HEK293 (cell line): ENCODE results near the gene STT3A.

Experiments
- CTCF ChIA-PET: fragments of 350-600 bp; formaldehyde crosslinking; extraction: SDS; loops from one replicate; lab custom pipeline; 2021; ENCODE audit warnings: antibody characterized with exemption; lab: Yijun Ruan, JAX
- POLR2A ChIA-PET: fragments of 300-600 bp; formaldehyde crosslinking; extraction: SDS; loops from one replicate; lab custom pipeline; 2020; ENCODE audit warnings: antibody characterized with exemption, inconsistent platforms; lab: Yijun Ruan, JAX
- H3K27ac ChIP-seq: fragments of 200-500 bp; sonication (Bioruptor generic); 2 replicates; pipeline ENCODE4 v1.5.1; 2014; ENCODE audit warnings: low read depth, low read length, control low read depth, inconsistent platforms; ENCODE audit errors: extremely low read depth
- H3K36me3 ChIP-seq, 2 experiments: fragments of 200-500 bp in 1 of 2; sonication (Bioruptor generic) in 1 of 2; 1 replicate in 1 of 2; 2 replicates in 1 of 2; pipeline ENCODE4 v1.5.1; 2014 to 2017; ENCODE audit warnings: inconsistent platforms in 2 of 2, low read length in 2 of 2; ENCODE audit not compliant: control insufficient read depth in 2 of 2, insufficient read depth in 1 of 2
- H3K4me1 ChIP-seq: fragments of 200-500 bp; sonication (Bioruptor generic); 2 replicates; pipeline ENCODE4 v1.5.1; 2014; ENCODE audit warnings: mild to moderate bottlenecking, low read length, inconsistent platforms; ENCODE audit not compliant: control insufficient read depth, insufficient read depth
- H3K4me3 ChIP-seq: 2 replicates; pipeline ENCODE4 v1.5.1; 2011; ENCODE audit warnings: low read depth, mild to moderate bottlenecking, control low read depth, low read length, moderate library complexity
- H3K9me3 ChIP-seq: fragments of 200-500 bp; sonication (Bioruptor generic); 2 replicates; pipeline ENCODE4 v1.5.1; 2014; ENCODE audit warnings: low read depth, low read length, inconsistent platforms; ENCODE audit not compliant: control insufficient read depth, insufficient read depth
- MYNN ChIP-seq: fragments of 450-650 bp; formaldehyde crosslinking; IDR thresholded peaks from 2 replicates; pipeline ENCODE4 v1.5.1; 2016; ENCODE audit warnings: missing biosample characterization, missing genetic modification characterization, borderline replicate concordance
- ZBTB17 ChIP-seq: fragments of 450-650 bp; formaldehyde crosslinking; IDR thresholded peaks from 2 replicates; pipeline ENCODE4 v1.5.1; 2016; ENCODE audit warnings: missing biosample characterization, missing genetic modification characterization
- ZBTB21 ChIP-seq: fragments of 450-650 bp; formaldehyde crosslinking; IDR thresholded peaks from 2 replicates; pipeline ENCODE4 v1.5.1; 2017; ENCODE audit warnings: missing biosample characterization, missing genetic modification characterization
- ZNF114 ChIP-seq: fragments of 450-650 bp; formaldehyde crosslinking; IDR thresholded peaks from 2 replicates; pipeline ENCODE4 v1.5.0; 2017; ENCODE audit warnings: missing biosample characterization, missing genetic modification characterization
- ZNF121 ChIP-seq: fragments of 450-650 bp; formaldehyde crosslinking; IDR thresholded peaks from 2 replicates; pipeline ENCODE4 v1.5.1; 2016; ENCODE audit warnings: missing biosample characterization, missing genetic modification characterization
- ZNF292 ChIP-seq: fragments of 450-650 bp; formaldehyde crosslinking; IDR thresholded peaks from 2 replicates; pipeline ENCODE4 v1.5.1; 2016; ENCODE audit warnings: low read depth, missing biosample characterization, missing genetic modification characterization, borderline replicate concordance
- ZNF324 ChIP-seq: fragments of 450-650 bp; formaldehyde crosslinking; IDR thresholded peaks from 2 replicates; pipeline ENCODE4 v1.5.1; 2016; ENCODE audit warnings: missing biosample characterization, missing genetic modification characterization
- ZNF366 ChIP-seq: fragments of 450-650 bp; formaldehyde crosslinking; conservative IDR thresholded peaks from 2 replicates; pipeline ENCODE4 v1.5.1; 2016; ENCODE audit warnings: missing biosample characterization, missing genetic modification characterization
- ZNF394 ChIP-seq: fragments of 450-650 bp; formaldehyde crosslinking; IDR thresholded peaks from 2 replicates; pipeline ENCODE4 v1.5.1; 2016; ENCODE audit warnings: missing biosample characterization, missing genetic modification characterization, mild to moderate bottlenecking, moderate library complexity, borderline replicate concordance
- ZNF423 ChIP-seq: fragments of 450-650 bp; formaldehyde crosslinking; IDR thresholded peaks from 2 replicates; pipeline ENCODE4 v1.5.1; 2016; ENCODE audit warnings: missing biosample characterization, missing genetic modification characterization
- ZNF560 ChIP-seq: fragments of 450-650 bp; formaldehyde crosslinking; IDR thresholded peaks from 2 replicates; pipeline ENCODE4 v1.5.1; 2017; ENCODE audit warnings: missing biosample characterization, missing genetic modification characterization, borderline replicate concordance
- ZNF571 ChIP-seq: fragments of 450-650 bp; formaldehyde crosslinking; IDR thresholded peaks from 2 replicates; pipeline ENCODE4 v1.5.0; 2017; ENCODE audit warnings: missing biosample characterization, missing genetic modification characterization
- ZNF624 ChIP-seq: fragments of 450-650 bp; formaldehyde crosslinking; IDR thresholded peaks from 2 replicates; pipeline ENCODE4 v1.5.1; 2017; ENCODE audit warnings: missing biosample characterization, missing genetic modification characterization
- ZNF701 ChIP-seq: fragments of 450-650 bp; formaldehyde crosslinking; IDR thresholded peaks from 2 replicates; pipeline ENCODE4 v1.5.1; 2016; ENCODE audit warnings: missing biosample characterization, missing genetic modification characterization
- ZNF777 ChIP-seq: fragments of 450-650 bp; formaldehyde crosslinking; IDR thresholded peaks from 2 replicates; pipeline ENCODE4 v1.5.1; 2017; ENCODE audit warnings: missing biosample characterization, missing genetic modification characterization, borderline replicate concordance
- ZSCAN23 ChIP-seq: fragments of 450-650 bp; formaldehyde crosslinking; IDR thresholded peaks from 2 replicates; pipeline ENCODE4 v1.5.1; 2016; ENCODE audit warnings: missing biosample characterization, missing genetic modification characterization
- TF ChIP-seq, protein P1 (sequence below): fragments of 450-650 bp; formaldehyde crosslinking; IDR thresholded peaks from 2 replicates; pipeline ENCODE4 v1.5.1; 2016; ENCODE audit warnings: missing biosample characterization, missing genetic modification characterization
- TF ChIP-seq, protein P2 (sequence below): fragments of 450-650 bp; formaldehyde crosslinking; optimal IDR thresholded peaks from 2 replicates; pipeline ENCODE3; 2016; ENCODE audit warnings: missing biosample characterization, mild to moderate bottlenecking, missing genetic modification characterization
- TF ChIP-seq, protein P3 (sequence below): fragments of 450-650 bp; formaldehyde crosslinking; IDR thresholded peaks from 2 replicates; pipeline ENCODE4 v1.5.1; 2016; ENCODE audit warnings: missing biosample characterization, missing genetic modification characterization, borderline replicate concordance
- TF ChIP-seq, protein P4 (sequence below): fragments of 450-650 bp; formaldehyde crosslinking; IDR thresholded peaks from 2 replicates; pipeline ENCODE4; 2016; ENCODE audit warnings: missing biosample characterization, missing genetic modification characterization

STT3A gene

DNA sequence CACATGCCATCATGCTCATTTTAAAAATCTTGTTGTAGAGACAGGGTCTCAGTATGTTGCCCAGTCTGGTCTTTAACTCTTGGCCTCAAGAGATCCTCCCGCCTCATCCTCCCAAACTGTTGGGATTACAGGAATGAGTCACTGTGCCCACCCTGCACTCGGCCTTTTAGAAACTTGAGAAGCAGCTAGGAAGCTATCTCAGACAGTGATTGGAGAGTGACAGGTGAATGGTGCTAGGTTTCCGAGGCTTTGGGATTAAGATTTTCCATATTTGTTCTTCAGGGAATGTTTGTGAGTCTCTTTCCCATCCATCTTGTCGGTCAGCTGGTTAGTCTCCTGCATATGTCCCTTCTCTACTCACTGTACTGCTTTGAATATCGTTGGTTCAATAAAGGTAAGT lies 12.8 kb upstream of the STT3A start (continued):
- TF ChIP-seq, protein P1, sequence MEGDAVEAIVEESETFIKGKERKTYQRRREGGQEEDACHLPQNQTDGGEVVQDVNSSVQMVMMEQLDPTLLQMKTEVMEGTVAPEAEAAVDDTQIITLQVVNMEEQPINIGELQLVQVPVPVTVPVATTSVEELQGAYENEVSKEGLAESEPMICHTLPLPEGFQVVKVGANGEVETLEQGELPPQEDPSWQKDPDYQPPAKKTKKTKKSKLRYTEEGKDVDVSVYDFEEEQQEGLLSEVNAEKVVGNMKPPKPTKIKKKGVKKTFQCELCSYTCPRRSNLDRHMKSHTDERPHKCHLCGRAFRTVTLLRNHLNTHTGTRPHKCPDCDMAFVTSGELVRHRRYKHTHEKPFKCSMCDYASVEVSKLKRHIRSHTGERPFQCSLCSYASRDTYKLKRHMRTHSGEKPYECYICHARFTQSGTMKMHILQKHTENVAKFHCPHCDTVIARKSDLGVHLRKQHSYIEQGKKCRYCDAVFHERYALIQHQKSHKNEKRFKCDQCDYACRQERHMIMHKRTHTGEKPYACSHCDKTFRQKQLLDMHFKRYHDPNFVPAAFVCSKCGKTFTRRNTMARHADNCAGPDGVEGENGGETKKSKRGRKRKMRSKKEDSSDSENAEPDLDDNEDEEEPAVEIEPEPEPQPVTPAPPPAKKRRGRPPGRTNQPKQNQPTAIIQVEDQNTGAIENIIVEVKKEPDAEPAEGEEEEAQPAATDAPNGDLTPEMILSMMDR (tag by site-specific recombination): no peak
- TF ChIP-seq ZBTB17: no peak

DNA sequence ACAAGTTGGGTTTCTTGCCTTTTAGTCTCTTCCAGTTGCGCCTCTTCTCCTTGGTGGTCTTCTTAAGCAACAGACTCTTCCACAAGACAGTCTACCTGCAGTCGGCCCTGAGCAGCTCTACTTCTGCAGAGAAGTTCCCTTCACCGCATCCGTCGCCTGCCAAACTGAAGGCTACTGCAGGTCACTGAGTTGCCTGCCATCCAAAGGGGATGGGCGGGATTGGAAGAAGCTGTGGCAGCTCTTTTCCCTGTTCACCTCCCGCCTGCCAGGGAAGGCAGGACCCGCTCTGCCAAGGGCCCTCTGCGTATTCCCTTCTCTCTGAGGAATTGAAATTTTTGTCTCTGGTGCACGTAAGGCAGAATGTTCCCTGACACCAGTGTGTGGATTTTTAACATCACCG lies 9.2 kb upstream of the STT3A start:
- Histone ChIP-seq H3K9me3 (no peaks in the 10 kb centered on the region), H3K4me1 (no peaks in the 10 kb centered on the region), H3K27ac (no peak overlapping the region), H3K4me3 (no peak overlapping the region), H3K36me3 (peaks cover 27 to 60% of the 10 kb centered on the region in 2 experiments)
- POLR2A ChIA-PET: interaction anchor here (1.1 kb wide), 1 partner anchor 9 kb away, joined by 3 read pairs; the partner anchor contains the start of gene STT3A
- CTCF ChIA-PET: interaction anchor here (0.9 kb wide), 1 partner anchor 14 kb away, joined by 3 read pairs; the partner anchor contains the start of gene EI24
- TF ChIP-seq ZSCAN23 (tag by site-specific recombination) (no peak), ZBTB21 (tag by site-specific recombination) (no peak), ZNF560 (no peak), ZNF292 (tag by site-specific recombination) (no peak), ZNF366 (no peak), ZNF394 (tag by site-specific recombination) (no peak), ZNF624 (no peak), ZNF701 (no peak), ZNF324 (tag by site-specific recombination) (no peak), ZNF114 (no peak), ZNF571 (tag by site-specific recombination) (no peak), MYNN (tag by site-specific recombination) (no peak), ZNF777 (tag by site-specific recombination) (no peak), ZNF121 (tag by site-specific recombination) (no peak), ZNF423 (tag by site-specific recombination) (no peak)
- TF ChIP-seq, protein P2, sequence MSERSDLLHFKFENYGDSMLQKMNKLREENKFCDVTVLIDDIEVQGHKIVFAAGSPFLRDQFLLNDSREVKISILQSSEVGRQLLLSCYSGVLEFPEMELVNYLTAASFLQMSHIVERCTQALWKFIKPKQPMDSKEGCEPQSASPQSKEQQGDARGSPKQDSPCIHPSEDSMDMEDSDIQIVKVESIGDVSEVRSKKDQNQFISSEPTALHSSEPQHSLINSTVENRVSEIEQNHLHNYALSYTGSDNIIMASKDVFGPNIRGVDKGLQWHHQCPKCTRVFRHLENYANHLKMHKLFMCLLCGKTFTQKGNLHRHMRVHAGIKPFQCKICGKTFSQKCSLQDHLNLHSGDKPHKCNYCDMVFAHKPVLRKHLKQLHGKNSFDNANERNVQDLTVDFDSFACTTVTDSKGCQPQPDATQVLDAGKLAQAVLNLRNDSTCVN (tag by site-specific recombination): no peak
- TF ChIP-seq, protein P3, sequence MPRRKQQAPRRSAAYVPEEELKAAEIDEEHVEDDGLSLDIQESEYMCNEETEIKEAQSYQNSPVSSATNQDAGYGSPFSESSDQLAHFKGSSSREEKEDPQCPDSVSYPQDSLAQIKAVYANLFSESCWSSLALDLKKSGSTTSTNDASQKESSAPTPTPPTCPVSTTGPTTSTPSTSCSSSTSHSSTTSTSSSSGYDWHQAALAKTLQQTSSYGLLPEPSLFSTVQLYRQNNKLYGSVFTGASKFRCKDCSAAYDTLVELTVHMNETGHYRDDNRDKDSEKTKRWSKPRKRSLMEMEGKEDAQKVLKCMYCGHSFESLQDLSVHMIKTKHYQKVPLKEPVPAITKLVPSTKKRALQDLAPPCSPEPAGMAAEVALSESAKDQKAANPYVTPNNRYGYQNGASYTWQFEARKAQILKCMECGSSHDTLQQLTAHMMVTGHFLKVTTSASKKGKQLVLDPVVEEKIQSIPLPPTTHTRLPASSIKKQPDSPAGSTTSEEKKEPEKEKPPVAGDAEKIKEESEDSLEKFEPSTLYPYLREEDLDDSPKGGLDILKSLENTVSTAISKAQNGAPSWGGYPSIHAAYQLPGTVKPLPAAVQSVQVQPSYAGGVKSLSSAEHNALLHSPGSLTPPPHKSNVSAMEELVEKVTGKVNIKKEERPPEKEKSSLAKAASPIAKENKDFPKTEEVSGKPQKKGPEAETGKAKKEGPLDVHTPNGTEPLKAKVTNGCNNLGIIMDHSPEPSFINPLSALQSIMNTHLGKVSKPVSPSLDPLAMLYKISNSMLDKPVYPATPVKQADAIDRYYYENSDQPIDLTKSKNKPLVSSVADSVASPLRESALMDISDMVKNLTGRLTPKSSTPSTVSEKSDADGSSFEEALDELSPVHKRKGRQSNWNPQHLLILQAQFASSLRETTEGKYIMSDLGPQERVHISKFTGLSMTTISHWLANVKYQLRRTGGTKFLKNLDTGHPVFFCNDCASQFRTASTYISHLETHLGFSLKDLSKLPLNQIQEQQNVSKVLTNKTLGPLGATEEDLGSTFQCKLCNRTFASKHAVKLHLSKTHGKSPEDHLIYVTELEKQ: no peak
- TF ChIP-seq, protein P4, sequence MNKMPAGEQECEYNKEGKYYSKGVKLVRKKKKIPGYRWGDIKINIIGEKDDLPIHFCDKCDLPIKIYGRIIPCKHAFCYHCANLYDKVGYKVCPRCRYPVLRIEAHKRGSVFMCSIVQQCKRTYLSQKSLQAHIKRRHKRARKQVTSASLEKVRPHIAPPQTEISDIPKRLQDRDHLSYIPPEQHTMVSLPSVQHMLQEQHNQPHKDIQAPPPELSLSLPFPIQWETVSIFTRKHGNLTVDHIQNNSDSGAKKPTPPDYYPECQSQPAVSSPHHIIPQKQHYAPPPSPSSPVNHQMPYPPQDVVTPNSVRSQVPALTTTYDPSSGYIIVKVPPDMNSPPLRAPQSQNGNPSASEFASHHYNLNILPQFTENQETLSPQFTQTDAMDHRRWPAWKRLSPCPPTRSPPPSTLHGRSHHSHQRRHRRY: no peak
